ENCODE measurements around the gene TFIP11.

The TFIP11 gene

GRCh38 chr22:26512149-26512793 is at the start of gene TFIP11:
Gene TFIP11 (minus strand): TSS chr22:26512473. CDS start chr22:26510272, 2,201 bp downstream.
- DNase-seq: peak; percentile 67 to 77

- DNase-seq: no peak
Measured at GRCh38 chr22:26561756-26562417, 49.6 kb upstream of the TFIP11 start.

- DNase-seq: peak in 1 of 2 experiments; percentile 17
Measured at GRCh38 chr22:26559961-26560575, 47.8 kb upstream of the TFIP11 start.

- no peak for DNase-seq
Measured at GRCh38 chr22:26558248-26558895, 46.1 kb upstream of the TFIP11 start.

GRCh38 chr22:26556904-26557303 is 44.6 kb upstream of the TFIP11 start:
- no peak for DNase-seq

- DNase-seq: no peak
Measured at GRCh38 chr22:26555478-26555877, 43.2 kb upstream of the TFIP11 start.

- no peak for DNase-seq
Measured at GRCh38 chr22:26554956-26555355, 42.7 kb upstream of the TFIP11 start.

GRCh38 chr22:26553056-26553752 is 40.9 kb upstream of the TFIP11 start:
- DNase-seq: no peak

GRCh38 chr22:26552466-26552865 is 40.2 kb upstream of the TFIP11 start:
- no peak for DNase-seq

GRCh38 chr22:26551568-26551967 is 39.3 kb upstream of the TFIP11 start:
- DNase-seq: no peak

GRCh38 chr22:26550498-26551033 is 38.3 kb upstream of the TFIP11 start:
- DNase-seq: no peak

GRCh38 chr22:26549902-26550497 is 37.7 kb upstream of the TFIP11 start:
- no peak for DNase-seq

- no peak for DNase-seq
Measured at GRCh38 chr22:26548984-26549383, 36.7 kb upstream of the TFIP11 start.

GRCh38 chr22:26548303-26548702 is 36.0 kb upstream of the TFIP11 start:
- DNase-seq: no peak

- no peak for DNase-seq
Measured at GRCh38 chr22:26547837-26548236, 35.6 kb upstream of the TFIP11 start.

GRCh38 chr22:26547426-26547825 is 35.2 kb upstream of the TFIP11 start:
- DNase-seq: no peak

GRCh38 chr22:26546282-26546681 is 34.0 kb upstream of the TFIP11 start:
- no peak for DNase-seq

- no peak for DNase-seq
Measured at GRCh38 chr22:26545827-26546226, 33.6 kb upstream of the TFIP11 start.

- DNase-seq: no peak
Measured at GRCh38 chr22:26545385-26545784, 33.1 kb upstream of the TFIP11 start.

GRCh38 chr22:26544489-26544888 is 32.2 kb upstream of the TFIP11 start:
- no peak for DNase-seq

GRCh38 chr22:26542831-26543230 is 30.6 kb upstream of the TFIP11 start:
- DNase-seq: peak; percentile 69 to 70

GRCh38 chr22:26541167-26541819 is 29.0 kb upstream of the TFIP11 start:
- no peak for DNase-seq

Data from Kasumi-1 (cell line).